Raji (cell line): ENCODE results near the gene NEUROG1.

Experiments used
- POLR2A ChIP-seq: IDR thresholded peaks from 2 replicates; pipeline ENCODE4 v1.6.1; 2011; ENCODE audit warnings: low read depth, low read length, control low read depth; ENCODE audit not compliant: insufficient read depth

The NEUROG1 gene, protein sequence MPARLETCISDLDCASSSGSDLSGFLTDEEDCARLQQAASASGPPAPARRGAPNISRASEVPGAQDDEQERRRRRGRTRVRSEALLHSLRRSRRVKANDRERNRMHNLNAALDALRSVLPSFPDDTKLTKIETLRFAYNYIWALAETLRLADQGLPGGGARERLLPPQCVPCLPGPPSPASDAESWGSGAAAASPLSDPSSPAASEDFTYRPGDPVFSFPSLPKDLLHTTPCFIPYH

DNA sequence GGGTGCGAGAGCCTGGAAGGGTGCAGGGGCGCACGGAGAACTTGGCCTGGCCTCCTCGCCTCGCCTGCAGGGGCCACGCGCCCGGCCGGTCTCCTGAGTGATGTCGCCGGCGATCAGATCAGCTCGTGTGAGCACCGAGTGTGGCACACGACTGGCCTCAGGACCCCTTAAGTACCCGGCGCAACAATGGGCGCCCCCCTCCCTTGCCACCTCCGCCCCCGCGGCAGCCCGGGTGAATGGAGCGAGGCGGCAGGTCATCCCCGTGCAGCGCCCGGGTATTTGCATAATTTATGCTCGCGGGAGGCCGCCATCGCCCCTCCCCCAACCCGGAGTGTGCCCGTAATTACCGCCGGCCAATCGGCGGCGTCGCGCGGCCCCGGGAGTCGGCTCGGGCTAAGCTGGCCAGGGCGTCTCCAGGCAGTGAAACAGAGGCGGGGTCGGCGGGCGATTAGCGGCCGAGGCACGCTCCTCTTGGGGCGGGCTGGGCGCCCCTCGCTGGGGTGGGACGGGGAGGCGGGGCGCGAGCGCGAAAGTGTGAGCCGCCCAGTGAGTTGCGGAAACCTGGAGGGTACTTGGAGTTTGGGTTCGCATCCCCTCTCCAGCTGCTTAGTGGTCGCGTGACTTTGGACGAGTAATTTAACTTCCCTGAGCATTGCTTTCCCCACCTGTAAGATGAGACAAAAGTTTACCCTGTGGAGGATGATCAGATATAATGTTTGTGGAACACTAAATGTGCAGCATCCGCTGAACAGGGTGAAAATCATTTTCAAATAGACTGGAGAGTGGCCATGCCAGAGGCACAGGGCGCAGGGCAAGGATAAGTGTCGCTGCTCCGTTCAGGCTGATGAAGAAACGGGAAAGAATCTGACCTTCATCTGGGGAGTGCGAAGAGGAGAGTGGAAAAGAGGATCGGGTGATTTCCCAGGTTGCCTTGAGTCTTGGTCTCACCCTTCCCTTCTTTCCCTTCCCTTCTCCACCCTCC lies at the start of gene NEUROG1:
TSS of gene NEUROG1 (minus strand) at position 145 of the 982 bp plus-strand sequence. CDS start 274 bp downstream, outside the sequence.
- no peak for TF ChIP-seq POLR2A

DNA sequence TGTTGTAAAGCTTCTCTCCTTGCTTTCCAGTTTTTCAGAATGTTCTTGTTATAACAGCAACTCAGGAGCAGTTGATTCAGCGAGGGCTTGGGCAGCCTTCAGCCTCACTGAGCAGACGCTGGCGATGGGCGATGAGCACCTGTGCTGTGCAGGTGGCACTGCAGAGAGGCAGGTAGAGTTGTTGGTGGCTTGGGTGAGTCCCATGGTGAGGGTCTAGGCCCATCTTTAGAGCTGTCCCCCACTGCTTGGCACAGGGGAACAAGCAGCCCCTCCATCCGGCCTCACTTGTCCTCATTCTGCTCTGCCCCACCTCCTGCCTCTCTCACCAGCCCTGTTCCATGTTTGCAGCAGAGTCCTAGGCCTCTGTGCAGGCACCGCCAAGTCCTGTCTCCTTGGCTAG lies 49.2 kb upstream of the NEUROG1 start:
- no peak for TF ChIP-seq POLR2A

DNA sequence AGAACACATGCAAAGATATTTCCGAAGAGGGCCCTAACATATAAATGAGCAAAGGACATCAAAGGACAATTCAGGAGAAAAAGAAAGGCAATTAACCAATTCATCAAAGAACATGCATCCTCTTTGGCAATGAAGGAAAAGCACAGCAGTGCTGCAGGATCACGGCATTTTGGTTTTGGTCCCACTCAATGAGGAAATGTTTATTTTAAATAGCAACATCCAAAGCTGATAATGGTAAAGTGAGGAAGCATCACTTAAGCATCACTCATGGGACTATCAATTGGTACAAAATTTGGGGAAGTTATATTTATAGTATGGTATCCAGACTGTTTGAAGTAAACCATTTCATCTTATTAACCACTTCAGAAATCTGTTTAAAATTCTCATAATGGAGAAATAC lies 48.5 kb upstream of the NEUROG1 start:
- TF ChIP-seq POLR2A = no peak

DNA sequence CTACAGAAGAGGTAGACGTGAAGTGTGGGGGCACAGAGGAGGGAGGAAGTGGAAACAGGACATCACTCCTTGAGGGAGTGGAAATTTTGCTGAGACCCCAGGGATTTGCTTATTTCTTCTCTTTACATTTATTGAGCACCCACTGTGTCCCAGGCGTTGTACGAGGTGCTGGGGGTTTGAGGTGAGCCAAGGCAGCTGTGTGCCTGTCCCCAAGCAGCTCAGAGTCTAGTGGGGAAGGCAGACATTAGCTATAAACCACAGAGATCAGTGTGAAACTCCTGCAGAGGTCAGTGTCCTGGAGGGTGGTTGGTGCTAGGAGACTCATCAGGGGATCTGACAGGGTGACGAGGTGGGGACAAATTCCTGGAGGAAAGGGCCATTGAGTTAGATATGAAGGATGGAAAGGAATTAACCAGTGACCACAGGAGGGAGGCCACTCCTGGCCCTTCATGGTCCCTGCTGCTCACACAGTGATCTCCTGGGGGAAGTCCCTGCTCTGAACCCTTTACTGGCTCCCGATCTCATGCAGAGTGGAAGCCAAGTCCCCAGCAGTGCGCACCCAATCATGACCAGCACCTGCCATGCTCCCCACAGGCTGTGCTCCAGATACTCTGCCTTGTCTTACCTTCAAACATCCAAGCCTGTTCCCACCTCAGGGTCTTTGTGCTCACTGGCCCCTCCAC lies 46.5 kb upstream of the NEUROG1 start:
- no peak for TF ChIP-seq POLR2A

DNA sequence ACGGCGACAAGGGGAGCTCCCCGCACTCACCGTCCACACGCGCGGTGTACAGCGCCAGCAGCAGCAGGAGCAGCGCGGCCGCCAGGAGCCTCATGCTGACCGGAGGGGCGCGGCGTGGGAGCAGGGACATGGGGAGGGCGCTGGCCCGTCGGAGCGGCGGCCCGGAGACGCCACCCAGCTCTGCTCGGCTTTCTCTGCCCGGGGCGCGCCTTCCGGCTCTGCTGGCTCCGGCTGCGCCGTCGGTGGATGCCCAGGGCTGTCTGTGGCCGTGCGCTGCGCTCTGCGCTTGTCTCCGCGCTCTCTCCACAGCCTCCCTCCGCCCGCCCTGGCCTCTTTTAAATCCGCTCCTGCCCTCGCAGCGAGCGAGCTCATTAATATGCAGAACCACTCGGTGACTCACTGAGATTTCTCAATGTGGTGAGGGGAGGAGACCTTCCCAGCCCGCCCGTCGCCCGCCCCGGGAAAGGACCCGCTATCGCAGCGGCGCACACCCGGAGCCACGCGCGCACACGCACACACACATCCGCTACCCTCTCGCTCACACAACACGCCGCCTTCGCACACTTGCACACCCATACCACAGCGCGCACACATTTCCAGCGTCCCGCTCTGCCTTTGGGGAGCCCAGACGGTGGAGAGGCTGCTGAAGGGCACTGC lies 43.0 kb upstream of the NEUROG1 start, which contains the start of gene CXCL14:
TSS of gene CXCL14 (minus strand) at position 307 of the 657 bp plus-strand sequence. CDS start at position 94, 213 bp downstream.
- no peak for TF ChIP-seq POLR2A

DNA sequence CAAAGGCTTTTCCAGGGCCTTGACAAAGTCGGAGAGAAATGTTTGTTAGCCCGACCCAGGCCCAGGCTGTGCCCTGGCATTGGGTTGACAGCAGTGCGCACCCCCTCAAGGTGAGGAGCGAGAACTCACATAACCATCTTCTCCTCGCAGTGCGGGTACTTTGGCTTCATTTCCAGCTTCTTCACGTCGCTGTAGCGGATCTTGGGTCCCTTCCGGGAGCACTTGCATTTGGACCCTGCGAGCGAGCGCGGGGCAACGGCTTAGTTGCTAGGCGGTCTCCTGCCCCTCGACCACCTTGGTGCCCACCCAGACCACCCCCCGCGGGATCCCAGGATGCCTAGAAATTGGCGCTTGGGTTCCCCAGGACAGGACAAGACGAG lies 42.5 kb upstream of the NEUROG1 start:
- no peak for TF ChIP-seq POLR2A

DNA sequence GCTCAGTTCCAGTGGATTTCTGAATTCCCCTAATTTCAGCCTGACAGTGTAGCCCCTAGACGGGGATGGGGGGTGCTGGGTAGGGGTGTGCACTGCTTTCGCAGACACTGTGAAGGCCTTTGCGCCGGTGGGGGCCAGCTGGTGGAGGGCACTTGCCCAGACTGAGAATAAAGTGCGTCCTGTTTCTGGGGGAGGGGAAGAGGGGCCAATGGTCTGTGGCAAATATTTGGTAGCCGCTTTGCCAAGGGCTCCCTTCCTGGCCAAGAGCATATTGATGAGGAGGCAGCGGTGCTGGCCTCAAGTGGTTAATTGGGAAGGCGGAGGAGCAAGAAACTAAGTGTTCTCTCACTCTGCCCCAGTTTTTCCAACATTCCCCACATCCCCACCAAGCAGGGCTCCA lies 41.7 kb upstream of the NEUROG1 start:
- no peak for TF ChIP-seq POLR2A

DNA sequence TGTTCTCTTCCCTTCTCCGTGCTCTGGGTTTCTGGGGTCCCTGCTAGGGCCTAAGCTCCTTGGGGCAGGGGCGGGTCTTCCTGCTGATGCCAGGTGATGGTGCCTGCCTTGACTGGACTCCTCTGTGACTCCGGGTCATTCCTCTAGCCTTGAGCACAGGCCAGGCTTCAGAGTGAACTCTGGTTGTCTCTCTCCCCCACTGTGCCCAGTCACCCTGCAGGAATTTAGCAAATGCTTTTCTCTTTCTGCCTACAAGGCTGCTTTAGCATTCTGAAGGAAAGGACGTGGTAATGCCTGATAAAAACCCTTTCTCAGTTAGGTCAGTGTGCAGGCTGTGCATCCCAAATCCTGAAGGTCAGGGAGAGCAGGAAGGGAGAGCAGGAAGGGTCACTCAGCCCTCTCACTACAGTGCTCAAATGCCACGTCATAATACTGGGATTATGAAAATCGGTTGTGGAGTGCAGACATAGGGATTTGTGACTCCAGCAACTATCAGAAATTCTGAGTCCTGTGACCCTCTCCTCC lies 40.4 kb upstream of the NEUROG1 start:
- TF ChIP-seq POLR2A = no peak

DNA sequence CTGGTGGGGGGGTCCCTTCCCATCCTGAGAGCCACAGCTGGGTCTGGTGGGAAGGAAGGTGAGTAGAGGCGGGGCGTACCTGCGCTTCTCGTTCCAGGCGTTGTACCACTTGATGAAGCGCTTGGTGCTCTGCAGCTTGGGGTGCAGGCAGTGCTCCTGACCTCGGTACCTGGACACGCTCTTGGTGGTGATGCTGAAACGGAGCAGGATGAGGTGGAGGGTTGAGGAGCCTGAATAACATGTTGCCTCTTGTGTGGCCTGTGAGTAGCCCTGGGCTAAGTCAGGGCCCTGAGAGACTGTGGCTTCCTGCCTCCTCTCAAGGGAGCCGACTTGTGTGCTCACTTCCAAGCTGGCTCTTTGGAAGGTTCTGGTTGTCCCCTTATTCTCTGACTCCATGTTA lies 38.7 kb upstream of the NEUROG1 start:
- no peak for TF ChIP-seq POLR2A

DNA sequence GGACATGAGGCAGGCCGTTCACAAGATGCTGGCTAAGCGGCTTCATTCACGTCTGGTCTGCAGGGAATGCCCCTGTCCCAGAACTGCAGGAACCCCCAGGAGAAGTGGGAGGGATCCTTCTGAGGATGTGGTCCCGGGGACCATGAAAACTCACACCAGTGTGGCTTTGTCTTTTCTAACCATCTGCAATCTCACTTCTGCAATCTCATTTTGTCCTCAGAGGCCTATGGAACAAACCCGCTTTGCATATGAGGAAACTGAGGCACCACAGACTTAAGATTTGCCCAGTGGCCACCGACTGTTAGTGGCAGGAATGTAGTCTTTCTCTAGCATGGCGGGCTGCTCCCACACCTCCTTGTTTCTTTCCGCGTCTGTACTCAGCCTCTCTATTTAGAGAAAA lies 36.1 kb upstream of the NEUROG1 start:
- TF ChIP-seq POLR2A = no peak

DNA sequence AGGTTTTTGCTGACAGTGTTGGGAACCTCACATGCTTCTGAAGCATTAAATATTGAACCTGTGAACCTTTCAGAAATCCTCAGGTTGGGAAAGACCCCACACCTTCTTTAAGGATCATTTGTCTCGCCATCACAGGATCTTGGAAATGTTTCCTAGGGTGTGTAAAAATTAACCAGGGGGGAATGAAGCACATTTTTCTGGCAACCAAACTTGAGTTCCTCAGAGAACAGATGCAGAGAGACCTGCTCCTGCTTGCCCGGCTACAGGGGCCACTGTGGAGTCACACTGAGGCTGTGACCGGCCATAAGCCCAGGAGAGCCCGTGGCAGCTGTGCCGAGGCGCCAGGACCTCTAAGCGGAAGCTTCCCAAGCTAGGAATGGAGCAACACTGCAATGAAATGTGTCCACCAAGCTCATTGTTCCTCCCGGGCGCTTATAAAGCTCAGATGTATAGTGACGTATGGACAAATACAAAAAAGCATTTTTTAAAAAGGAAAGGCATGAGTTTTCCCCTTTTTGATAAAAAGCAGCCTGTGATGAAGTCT lies 35.4 kb upstream of the NEUROG1 start:
- no peak for TF ChIP-seq POLR2A

DNA sequence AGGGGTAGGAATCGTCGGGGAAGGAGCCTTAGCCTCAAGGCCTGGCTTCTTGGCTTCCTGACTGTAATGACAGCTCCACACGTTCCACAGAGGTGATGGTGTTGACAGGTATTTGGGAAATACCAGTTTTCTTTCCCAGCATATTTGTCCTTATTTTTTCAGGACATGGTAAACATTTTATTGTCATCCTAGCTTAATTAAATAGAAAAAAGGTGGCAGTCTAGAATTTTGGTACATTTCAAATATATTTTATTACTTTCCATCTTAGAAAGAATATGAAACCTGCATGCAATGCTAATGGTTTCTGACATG lies 34.6 kb upstream of the NEUROG1 start:
- no peak for TF ChIP-seq POLR2A

DNA sequence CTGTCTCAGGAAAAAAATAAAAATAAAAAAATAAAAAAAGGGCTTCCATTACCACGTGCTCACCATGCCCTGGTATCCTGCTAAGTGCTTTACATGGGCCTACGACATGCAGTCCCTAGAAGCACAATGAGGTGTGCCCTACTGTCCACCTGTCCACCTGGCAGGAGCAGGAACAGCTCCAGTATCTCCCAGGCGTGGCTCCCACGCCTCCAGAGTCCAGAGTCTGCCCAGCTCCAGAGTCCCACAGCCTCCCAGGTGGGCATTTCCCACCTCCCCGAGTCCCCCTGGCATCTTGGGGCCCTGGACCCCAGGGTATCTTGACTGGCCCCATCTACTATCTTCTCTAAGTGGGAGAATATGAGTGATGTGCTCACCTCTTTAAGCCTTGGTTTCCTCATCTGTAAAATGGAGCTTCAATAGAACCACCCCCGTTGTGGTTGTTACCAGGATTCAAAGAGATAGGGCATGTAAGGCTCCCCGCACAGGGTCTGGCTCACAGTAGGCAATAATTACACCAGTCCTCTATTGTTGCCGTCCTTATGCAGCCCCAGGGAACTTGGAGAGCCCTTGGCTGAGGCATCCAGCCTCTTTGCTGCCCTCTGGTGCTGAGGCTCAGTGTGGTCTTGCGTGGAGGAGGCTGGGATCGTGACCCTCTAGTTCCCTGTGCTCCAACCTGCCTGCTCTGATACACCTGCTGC lies 34.1 kb upstream of the NEUROG1 start:
- TF ChIP-seq POLR2A = no peak

DNA sequence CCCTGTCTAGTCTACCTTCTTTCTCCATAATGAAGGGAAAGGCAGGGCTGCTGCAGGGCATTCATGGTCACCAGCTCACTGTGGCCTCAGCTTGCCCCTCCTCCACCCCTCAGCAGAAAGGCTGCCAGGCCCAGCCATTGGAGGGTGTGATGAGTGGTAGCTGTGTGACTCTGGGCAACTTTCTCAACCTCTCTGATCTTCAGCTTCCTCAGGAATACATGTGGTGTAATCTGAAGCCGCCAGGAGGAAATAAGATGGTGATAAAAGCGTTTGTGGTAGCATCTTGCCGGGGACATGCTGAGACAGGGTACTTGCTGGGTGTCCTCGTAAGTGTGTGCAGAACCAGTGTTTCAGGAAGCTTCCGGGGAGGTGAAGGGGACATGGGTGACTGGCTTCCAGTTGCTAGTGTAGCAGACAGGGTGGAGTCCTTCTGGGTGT lies 33.2 kb upstream of the NEUROG1 start:
- TF ChIP-seq POLR2A = no peak
